Measurements from ENCODE around the gene FANCC. TPM values are rescaled to one million over a fixed set of nuclear protein-coding genes. Genes with fewer than 3 reads are reported as not detected.

Gene FANCC
- total and polyA plus RNA-seq, 2 experiments from 2014 or later, result 13.1 to 15.6 TPM

GRCh38 chr9:95055851-95056551 is 261.5 kb downstream of the FANCC start:
- WGBS (ENCODE audit: low lambda C conversion rate, missing lambda C conversion rate), result 58% methylated on average over 15 of the region's 15 CpGs
- TF ChIP-seq, protein P1, sequence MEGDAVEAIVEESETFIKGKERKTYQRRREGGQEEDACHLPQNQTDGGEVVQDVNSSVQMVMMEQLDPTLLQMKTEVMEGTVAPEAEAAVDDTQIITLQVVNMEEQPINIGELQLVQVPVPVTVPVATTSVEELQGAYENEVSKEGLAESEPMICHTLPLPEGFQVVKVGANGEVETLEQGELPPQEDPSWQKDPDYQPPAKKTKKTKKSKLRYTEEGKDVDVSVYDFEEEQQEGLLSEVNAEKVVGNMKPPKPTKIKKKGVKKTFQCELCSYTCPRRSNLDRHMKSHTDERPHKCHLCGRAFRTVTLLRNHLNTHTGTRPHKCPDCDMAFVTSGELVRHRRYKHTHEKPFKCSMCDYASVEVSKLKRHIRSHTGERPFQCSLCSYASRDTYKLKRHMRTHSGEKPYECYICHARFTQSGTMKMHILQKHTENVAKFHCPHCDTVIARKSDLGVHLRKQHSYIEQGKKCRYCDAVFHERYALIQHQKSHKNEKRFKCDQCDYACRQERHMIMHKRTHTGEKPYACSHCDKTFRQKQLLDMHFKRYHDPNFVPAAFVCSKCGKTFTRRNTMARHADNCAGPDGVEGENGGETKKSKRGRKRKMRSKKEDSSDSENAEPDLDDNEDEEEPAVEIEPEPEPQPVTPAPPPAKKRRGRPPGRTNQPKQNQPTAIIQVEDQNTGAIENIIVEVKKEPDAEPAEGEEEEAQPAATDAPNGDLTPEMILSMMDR (IDR thresholded peaks at IDR 0.05; ENCODE audit: poor library complexity), result no peak
- TF ChIP-seq EZH2phosphoT487 (IDR thresholded peaks at IDR 0.05; ENCODE audit: low read depth, severe bottlenecking, unreplicated experiment) (no peak), EZH2 (IDR thresholded peaks at IDR 0.05; ENCODE audit: borderline replicate concordance) (no peak)
- Histone ChIP-seq H3K4me3 (no peak overlapping the region), H3K9me2 (replicated peaks; ENCODE audit: insufficient read depth) (no peaks in the 10 kb centered on the region), H3K79me2 (peaks cover 100% of the 10 kb centered on the region), H3K36me3 (replicated peaks; ENCODE audit: insufficient read depth, low read depth) (no peaks in the 10 kb centered on the region), H3K4me2 (peak overlapping the region; percentile 66), H3K4me1 (ENCODE audit: insufficient read depth) (peaks cover 60% of the 10 kb centered on the region), H4K20me1 (ENCODE audit: insufficient read depth, poor library complexity, severe bottlenecking) (peaks cover 69% of the 10 kb centered on the region), H2AFZ (no peak overlapping the region), H3K9me3 (ENCODE audit: low read depth) (no peaks in the 10 kb centered on the region), H3K27me3 (no peaks in the 10 kb centered on the region), H3K27ac (peak overlapping the region; percentile 69)
- DNase-seq (ENCODE audit: low spot score), result no peak

- Histone ChIP-seq H3K36me3 (replicated peaks; ENCODE audit: insufficient read depth, low read depth) (no peaks in the 10 kb centered on the region), H3K9me3 (ENCODE audit: low read depth) (no peaks in the 10 kb centered on the region), H2AFZ (no peak overlapping the region), H3K4me2 (peak overlapping the region; percentile 66), H3K79me2 (peaks cover 100% of the 10 kb centered on the region), H3K27me3 (no peaks in the 10 kb centered on the region), H3K4me1 (ENCODE audit: insufficient read depth) (peaks cover 54% of the 10 kb centered on the region), H3K27ac (peak overlapping the region; percentile 69), H3K4me3 (no peak overlapping the region), H3K9me2 (replicated peaks; ENCODE audit: insufficient read depth) (no peaks in the 10 kb centered on the region), H4K20me1 (ENCODE audit: insufficient read depth, poor library complexity, severe bottlenecking) (peaks cover 68% of the 10 kb centered on the region)
- TF ChIP-seq, protein P1 (IDR thresholded peaks at IDR 0.05; ENCODE audit: poor library complexity), result no peak
- TF ChIP-seq EZH2 (IDR thresholded peaks at IDR 0.05; ENCODE audit: borderline replicate concordance) (no peak), EZH2phosphoT487 (IDR thresholded peaks at IDR 0.05; ENCODE audit: low read depth, severe bottlenecking, unreplicated experiment) (no peak)
- DNase-seq (ENCODE audit: low spot score), result no peak
- 36% methylated on average over 6 of the region's 6 CpGs for WGBS (ENCODE audit: low lambda C conversion rate, missing lambda C conversion rate)
Measured at GRCh38 chr9:95055334-95055850, 262.1 kb downstream of the FANCC start.

- Histone ChIP-seq H3K9me2 (replicated peaks; ENCODE audit: insufficient read depth) (no peaks in the 10 kb centered on the region), H3K4me2 (peak overlapping the region; percentile 66), H3K27me3 (no peaks in the 10 kb centered on the region), H4K20me1 (ENCODE audit: insufficient read depth, poor library complexity, severe bottlenecking) (peaks cover 68% of the 10 kb centered on the region), H3K79me2 (peaks cover 100% of the 10 kb centered on the region), H3K9me3 (ENCODE audit: low read depth) (no peaks in the 10 kb centered on the region), H3K4me1 (ENCODE audit: insufficient read depth) (peaks cover 40% of the 10 kb centered on the region), H3K36me3 (replicated peaks; ENCODE audit: insufficient read depth, low read depth) (no peaks in the 10 kb centered on the region), H2AFZ (no peak overlapping the region), H3K27ac (peak overlapping the region; percentile 69), H3K4me3 (no peak overlapping the region)
- WGBS (ENCODE audit: low lambda C conversion rate, missing lambda C conversion rate), result 72% methylated on average over 5 of the region's 5 CpGs
- DNase-seq (ENCODE audit: low spot score), result no peak
- TF ChIP-seq, protein P1 (IDR thresholded peaks at IDR 0.05; ENCODE audit: poor library complexity), result no peak
- TF ChIP-seq EZH2phosphoT487 (IDR thresholded peaks at IDR 0.05; ENCODE audit: low read depth, severe bottlenecking, unreplicated experiment) (no peak), EZH2 (IDR thresholded peaks at IDR 0.05; ENCODE audit: borderline replicate concordance) (no peak)
Measured at GRCh38 chr9:95053611-95054570, 263.6 kb downstream of the FANCC start.
